ENCODE measurements around the gene HTR3B. TPM values are rescaled to one million over a fixed set of nuclear protein-coding genes. Genes with fewer than 3 reads are reported as not detected.

Gene HTR3B
- total RNA-seq, 3 donors from 2014 or later: not detected

DNA sequence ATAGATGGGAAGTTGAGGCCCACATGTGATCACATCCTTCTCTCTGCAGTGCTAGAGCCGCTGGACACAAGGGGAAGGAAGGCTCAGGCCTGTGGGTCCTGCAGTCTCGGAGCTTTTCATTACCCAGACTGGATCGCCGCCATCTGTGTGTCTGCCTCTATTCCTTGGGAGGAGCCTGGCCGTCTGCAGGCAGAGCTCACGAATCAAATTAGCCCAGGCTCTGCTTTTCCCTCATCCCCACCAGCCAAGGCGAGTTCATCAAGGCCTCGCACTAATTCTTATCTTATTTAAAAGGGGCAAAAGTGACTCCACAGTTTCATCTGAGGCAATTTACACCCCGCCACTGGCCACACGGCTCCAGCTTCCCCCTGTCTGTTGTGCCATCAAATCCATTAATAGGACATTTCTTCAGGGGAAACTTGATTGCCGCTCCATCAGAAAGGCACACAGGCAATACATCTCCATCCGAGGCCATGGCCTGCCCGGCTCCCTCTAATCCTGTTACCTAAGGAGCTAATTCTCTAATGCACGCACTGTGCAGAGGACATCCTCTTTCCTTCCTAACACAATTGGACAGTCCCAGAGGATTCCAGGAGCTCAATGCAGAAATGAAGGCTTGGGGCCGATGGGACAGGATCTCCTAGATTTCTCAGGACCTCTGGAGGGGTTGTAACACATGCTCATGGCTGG, 67.1 kb downstream of the HTR3B start:
- no peak for DNase-seq
- Histone ChIP-seq H3K36me3 (ENCODE audit: low read depth) (no peaks in the 10 kb centered on the region), H3K4me1 (ENCODE audit: low read depth) (no peaks in the 10 kb centered on the region), H3K4me3 (no peak overlapping the region), H3K9me3 (no peaks in the 10 kb centered on the region)
- intact Hi-C loops (cut with DNase I, micrococcal nuclease): no loop called here
- no peak for TF ChIP-seq CTCF (IDR thresholded peaks at IDR 0.05)
- no peak for ATAC-seq

DNA sequence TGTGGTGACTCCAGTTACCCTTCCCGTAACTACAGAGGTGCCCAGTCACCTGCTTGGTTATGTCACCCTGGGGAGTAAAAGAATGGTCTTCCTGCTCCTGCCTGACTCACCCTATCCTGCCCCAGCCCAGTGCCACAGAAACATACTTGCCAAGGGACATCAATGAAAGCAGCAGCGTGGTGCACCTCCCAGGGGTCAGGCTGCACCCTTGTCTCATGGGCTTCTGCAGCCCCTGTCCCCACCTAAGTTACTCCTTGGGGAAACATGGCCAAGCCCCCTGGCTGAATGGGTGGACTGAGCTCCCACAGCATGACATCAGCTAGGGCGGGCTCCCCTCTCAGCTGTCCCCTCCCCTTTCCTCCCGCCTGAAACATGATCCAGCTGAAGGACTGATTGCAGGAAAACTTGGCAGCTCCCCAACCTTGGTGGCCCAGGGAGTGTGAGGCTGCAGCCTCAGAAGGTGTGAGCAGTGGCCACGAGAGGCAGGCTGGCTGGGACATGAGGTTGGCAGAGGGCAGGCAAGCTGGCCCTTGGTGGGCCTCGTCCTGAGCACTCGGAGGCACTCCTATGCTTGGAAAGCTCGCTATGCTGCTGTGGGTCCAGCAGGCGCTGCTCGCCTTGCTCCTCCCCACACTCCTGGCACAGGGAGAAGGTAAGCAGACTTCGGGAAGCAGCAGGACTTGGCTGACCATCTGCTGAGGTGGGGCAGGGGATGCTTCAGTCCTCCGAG, 70.3 kb downstream of the HTR3B start, which contains the start of gene HTR3A:
HTR3A (plus strand) TSS at position 368 of the 730 bp plus-strand sequence; CDS start at position 586, 218 bp downstream.
- no peak for TF ChIP-seq CTCF (IDR thresholded peaks at IDR 0.05)
- no peaks in the 10 kb centered on the region for H3K36me3 ChIP-seq (ENCODE audit: low read depth)
- intact Hi-C loops (cut with DNase I, micrococcal nuclease): no loop called here
- no peaks in the 10 kb centered on the region for H3K4me1 ChIP-seq (ENCODE audit: low read depth)
- H3K4me3 ChIP-seq: no peak within 1 kb of the TSS
- DNase-seq (peak; percentile 44 to 57 (median 45)), ATAC-seq (peak; percentile 79)
- H3K9me3 ChIP-seq: no peaks in the 10 kb centered on the region

DNA sequence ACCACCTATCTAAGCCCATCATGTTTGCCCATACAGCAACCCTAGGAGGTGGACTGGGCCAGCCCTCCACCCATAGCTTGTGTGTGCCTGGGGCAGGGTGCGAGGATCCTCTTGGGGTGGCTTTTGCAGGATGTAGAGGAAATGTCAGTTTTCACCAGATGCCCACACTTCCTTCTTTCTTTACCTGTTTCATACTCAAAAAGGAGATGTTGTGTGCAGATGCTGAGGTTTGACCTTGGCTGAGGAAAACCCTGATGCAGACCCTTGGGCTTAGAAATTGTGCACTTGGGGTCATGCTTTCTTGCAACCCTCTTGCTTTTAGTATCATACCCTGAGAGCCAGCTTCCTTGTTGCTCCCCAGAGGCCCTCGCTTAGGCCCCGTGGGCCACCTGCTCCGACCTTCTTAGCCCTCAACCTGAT, 72.5 kb downstream of the HTR3B start:
- H3K9me3 ChIP-seq: no peaks in the 10 kb centered on the region
- H3K4me3 ChIP-seq: no peak overlapping the region
- no peaks in the 10 kb centered on the region for H3K4me1 ChIP-seq (ENCODE audit: low read depth)
- H3K36me3 ChIP-seq (ENCODE audit: low read depth): no peaks in the 10 kb centered on the region
- intact Hi-C loops (cut with DNase I, micrococcal nuclease): no loop called here
- peak; percentile 11 for ATAC-seq
- DNase-seq: no peak
- no peak for TF ChIP-seq CTCF (IDR thresholded peaks at IDR 0.05)

GRCh38 chr11:113977701-113978100, 73.1 kb downstream of the HTR3B start:
- intact Hi-C loops (cut with DNase I, micrococcal nuclease): no loop called here
- DNase-seq: peak in 1 of 3 donors; percentile 57
- TF ChIP-seq CTCF (IDR thresholded peaks at IDR 0.05): no peak

GRCh38 chr11:113979431-113979830, 74.8 kb downstream of the HTR3B start:
- H3K9me3 ChIP-seq: no peaks in the 10 kb centered on the region
- no peak for TF ChIP-seq CTCF (IDR thresholded peaks at IDR 0.05)
- no peaks in the 10 kb centered on the region for H3K36me3 ChIP-seq (ENCODE audit: low read depth)
- H3K4me3 ChIP-seq: no peak overlapping the region
- ATAC-seq (no peak), DNase-seq (no peak)
- intact Hi-C loops (cut with DNase I, micrococcal nuclease): no loop called here
- no peaks in the 10 kb centered on the region for H3K4me1 ChIP-seq (ENCODE audit: low read depth)

More at GRCh38 chr11:113977701-113978100, 73.1 kb downstream of the HTR3B start:
- Histone ChIP-seq H3K4me3 (no peak overlapping the region), H3K4me1 (ENCODE audit: low read depth) (no peaks in the 10 kb centered on the region), H3K9me3 (no peaks in the 10 kb centered on the region), H3K36me3 (ENCODE audit: low read depth) (no peaks in the 10 kb centered on the region)
- ATAC-seq: peak; percentile 31

Data from mucosa of descending colon (tissue), 3 donors.